HepG2 (cell line): ENCODE measurements around the gene SETD5. TPM values are rescaled to one million over a fixed set of nuclear protein-coding genes. Genes with fewer than 3 reads are reported as not detected.

Experiments used
- ATF1 ChIP-seq: IDR thresholded peaks from 2 replicates; pipeline ENCODE4 v1.6.1; 2016; ENCODE audit warnings: mild to moderate bottlenecking, control low read depth
- ELK4 ChIP-seq: sonication (generic); formaldehyde crosslinking; IDR thresholded peaks from 2 replicates; pipeline ENCODE4 v1.9.0; 2021; ENCODE audit warnings: missing genetic modification reagents, borderline replicate concordance
- HMGA1 ChIP-seq: sonication (generic); formaldehyde crosslinking; conservative IDR thresholded peaks from 2 replicates; pipeline ENCODE4 v1.4.0; 2020; ENCODE audit warnings: missing genetic modification reagents
- IRF2 ChIP-seq: IDR thresholded peaks from 2 replicates; pipeline ENCODE4 v1.6.1; 2018; ENCODE audit warnings: missing genetic modification reagents, missing compliant biosample characterization
- NKX3-1 ChIP-seq: sonication (generic); formaldehyde crosslinking; IDR thresholded peaks from 2 replicates; pipeline ENCODE4 v1.5.0; 2020; ENCODE audit warnings: missing genetic modification reagents
- PAX8 ChIP-seq: sonication (generic); formaldehyde crosslinking; IDR thresholded peaks from 2 replicates; pipeline ENCODE4 v1.8.0; 2022; ENCODE audit warnings: mild to moderate bottlenecking, missing genetic modification reagents, borderline replicate concordance
- PPARG ChIP-seq: conservative IDR thresholded peaks from 2 replicates; pipeline ENCODE4 v1.6.1; 2016; ENCODE audit warnings: missing biosample characterization, missing genetic modification reagents
- REXO4 ChIP-seq: sonication (generic); formaldehyde crosslinking; IDR thresholded peaks from 2 replicates; pipeline ENCODE4 v1.8.0; 2022; ENCODE audit warnings: missing genetic modification reagents, mild to moderate bottlenecking, borderline replicate concordance
- RFX1 ChIP-seq: fragments of 450-650 bp; IDR thresholded peaks from 2 replicates; pipeline ENCODE4 v1.6.1; 2017
- SOX13 ChIP-seq, 3 experiments: fragments of 450-650 bp in 1 of 3; sonication (generic) in 1 of 3; formaldehyde crosslinking in 1 of 3; IDR thresholded peaks in 2 of 3; conservative IDR thresholded peaks in 1 of 3; 2 replicates each; pipeline versions ENCODE4 v1.5.0 to v1.6.1; 2016 to 2020; ENCODE audit warnings: antibody characterized with exemption in 1 of 3, mild to moderate bottlenecking in 1 of 3, missing compliant biosample characterization in 1 of 3, missing genetic modification reagents in 1 of 3, moderate library complexity in 1 of 3
- SRSF4 ChIP-seq: fragments of 200-400 bp; formaldehyde crosslinking; IDR thresholded peaks from one replicate; pipeline ENCODE4 v1.6.1; 2018; ENCODE audit warnings: mild to moderate bottlenecking, low read depth, low read length, moderate library complexity; ENCODE audit not compliant: poor library complexity, severe bottlenecking
- TBP ChIP-seq: sonication (generic); formaldehyde crosslinking; IDR thresholded peaks from 2 replicates; pipeline ENCODE4 v1.5.0; 2020; ENCODE audit warnings: missing genetic modification reagents
- ZBTB14 ChIP-seq: sonication (generic); formaldehyde crosslinking; IDR thresholded peaks from 2 replicates; pipeline ENCODE4 v1.4.0; 2020; ENCODE audit warnings: missing genetic modification reagents
- ZBTB37 ChIP-seq: sonication (generic); formaldehyde crosslinking; IDR thresholded peaks from 2 replicates; pipeline ENCODE4 v1.4.0; 2020; ENCODE audit warnings: mild to moderate bottlenecking, missing genetic modification reagents
- ZBTB43 ChIP-seq: sonication (generic); formaldehyde crosslinking; conservative IDR thresholded peaks from 2 replicates; pipeline ENCODE4 v1.4.0; 2020; ENCODE audit warnings: missing genetic modification reagents
- ZBTB7A ChIP-seq: sonication (generic); formaldehyde crosslinking; IDR thresholded peaks from 2 replicates; pipeline ENCODE4 v1.8.0; 2022; ENCODE audit warnings: mild to moderate bottlenecking, missing genetic modification reagents
- ZC3H4 ChIP-seq: sonication (generic); formaldehyde crosslinking; IDR thresholded peaks from 2 replicates; pipeline ENCODE4 v1.4.0; 2020; ENCODE audit warnings: missing genetic modification reagents, borderline replicate concordance
- ZEB1 ChIP-seq: IDR thresholded peaks from 2 replicates; pipeline ENCODE4 v1.6.1; 2012; ENCODE audit warnings: mild to moderate bottlenecking, low read depth, inconsistent platforms; ENCODE audit not compliant: insufficient replicate concordance
- ZFP36 ChIP-seq: fragments of 150-350 bp; IDR thresholded peaks from 2 replicates; pipeline ENCODE4 v1.6.1; 2018; ENCODE audit warnings: borderline replicate concordance, low read length, low read depth; ENCODE audit not compliant: partially characterized antibody
- ZFP41 ChIP-seq: sonication (generic); formaldehyde crosslinking; IDR thresholded peaks from 2 replicates; pipeline ENCODE4 v1.4.0; 2020; ENCODE audit warnings: mild to moderate bottlenecking, missing genetic modification reagents, borderline replicate concordance
- ZFY ChIP-seq: sonication (generic); formaldehyde crosslinking; IDR thresholded peaks from 2 replicates; pipeline ENCODE4 v1.4.0; 2020; ENCODE audit warnings: missing genetic modification reagents
- ZNF317 ChIP-seq: sonication (generic); formaldehyde crosslinking; IDR thresholded peaks from 2 replicates; pipeline ENCODE4 v1.5.0; 2020; ENCODE audit warnings: mild to moderate bottlenecking, missing genetic modification reagents
- ZNF543 ChIP-seq: sonication (generic); formaldehyde crosslinking; IDR thresholded peaks from 2 replicates; pipeline ENCODE4 v1.4.0; 2020; ENCODE audit warnings: mild to moderate bottlenecking, missing genetic modification reagents
- ZNF598 ChIP-seq: sonication (generic); formaldehyde crosslinking; IDR thresholded peaks from 2 replicates; pipeline ENCODE4 v1.5.1; 2020; ENCODE audit warnings: mild to moderate bottlenecking, missing genetic modification reagents, borderline replicate concordance
- polyA plus RNA-seq, 8 experiments: library from polyadenylated mRNA; depleted of rRNA in 3 of 8; stranded (reverse) in 7 of 8; unstranded in 1 of 8; fragments of >200 nt; fragmentation: Illumina TruSeq in 4 of 8; extraction: Trizol in 4 of 8; gene quantifications; 2 replicates each; pipeline versions ENCODE4 v1.2.1 to v1.2.3, GENCODE V29; 2011 to 2016; ENCODE audit warnings: low read depth in 4 of 8, missing spikeins in 1 of 8, mixed read lengths in 1 of 8; ENCODE audit not compliant: insufficient read depth in 1 of 8
- total RNA-seq, 5 experiments: library from RNA; depleted of rRNA; stranded (reverse); fragments of >200 nt; fragmentation: Illumina TruSeq; extraction: Trizol; gene quantifications; 2 replicates each; pipeline ENCODE4 v1.2.3, GENCODE V29; 2016; ENCODE audit warnings: low read depth in 1 of 5

Gene SETD5
- total and polyA plus RNA-seq, 2 of the 13 experiments (the other 11 are each of a cell fraction or from before 2014, with no cell fraction given) = 46.8 to 95.8 TPM

- no peak for TF ChIP-seq SOX13 (IDR thresholded peaks at IDR 0.05)
- TF ChIP-seq SOX13 (CRISPR knock-in tag; conservative IDR thresholded peaks at IDR 0.05 in 1 of 2, IDR thresholded peaks at IDR 0.05 in 1 of 2) = no peak; a peak in 2 of 4 replicates
- TF ChIP-seq HMGA1 (CRISPR knock-in tag) = no peak
- TF ChIP-seq SRSF4 = no peak
- no peak for TF ChIP-seq ZBTB7A (CRISPR knock-in tag)
- peak; percentile 70; the same call in 1 of the 2 replicates for TF ChIP-seq ZFY
- TF ChIP-seq ELK4 = no peak
- TF ChIP-seq ZBTB37 (CRISPR knock-in tag) = no peak
- peak; percentile 81; the same call in 1 of the 2 replicates for TF ChIP-seq ZNF543
- TF ChIP-seq REXO4 (CRISPR knock-in tag) = no peak
- peak; percentile 51; the same call in 1 of the 2 replicates for TF ChIP-seq ZNF598 (CRISPR knock-in tag)
- no peak for TF ChIP-seq RFX1
- no peak for TF ChIP-seq NKX3-1 (CRISPR knock-in tag)
- TF ChIP-seq ZBTB43 (CRISPR knock-in tag) = peak; percentile 28; the same call in 1 of the 2 replicates
- TF ChIP-seq ATF1 (CRISPR knock-in tag) = peak; percentile 86
- TF ChIP-seq IRF2 (CRISPR knock-in tag) = peak; percentile 71; the same call in 1 of the 2 replicates
- no peak for TF ChIP-seq ZFP36
- no peak for TF ChIP-seq PPARG (CRISPR knock-in tag)
- TF ChIP-seq ZEB1 = no peak
- TF ChIP-seq TBP = no peak
- no peak for TF ChIP-seq PAX8 (CRISPR knock-in tag)
- peak; percentile 90; the same call in 1 of the 2 replicates for TF ChIP-seq ZC3H4
- TF ChIP-seq ZBTB14 = peak; percentile 56; the same call in 1 of the 2 replicates
- 0 out of 2 replicates have a peak, but pooled peaks have one; percentile 2 for TF ChIP-seq ZNF317 (CRISPR knock-in tag)
- TF ChIP-seq ZFP41 = no peak
Measured at GRCh38 chr3:9396632-9397331, 633 bp upstream of the SETD5 start (continued).
